GM19035 (cell line): ENCODE results near the gene NADSYN1.

Experiments
- ATAC-seq: cut with Tn5 transposase; IDR thresholded peaks from one replicate; pipeline ENCODE4 v1.9.1; 2021; ENCODE audit not compliant: unreplicated experiment

The NADSYN1 gene

DNA sequence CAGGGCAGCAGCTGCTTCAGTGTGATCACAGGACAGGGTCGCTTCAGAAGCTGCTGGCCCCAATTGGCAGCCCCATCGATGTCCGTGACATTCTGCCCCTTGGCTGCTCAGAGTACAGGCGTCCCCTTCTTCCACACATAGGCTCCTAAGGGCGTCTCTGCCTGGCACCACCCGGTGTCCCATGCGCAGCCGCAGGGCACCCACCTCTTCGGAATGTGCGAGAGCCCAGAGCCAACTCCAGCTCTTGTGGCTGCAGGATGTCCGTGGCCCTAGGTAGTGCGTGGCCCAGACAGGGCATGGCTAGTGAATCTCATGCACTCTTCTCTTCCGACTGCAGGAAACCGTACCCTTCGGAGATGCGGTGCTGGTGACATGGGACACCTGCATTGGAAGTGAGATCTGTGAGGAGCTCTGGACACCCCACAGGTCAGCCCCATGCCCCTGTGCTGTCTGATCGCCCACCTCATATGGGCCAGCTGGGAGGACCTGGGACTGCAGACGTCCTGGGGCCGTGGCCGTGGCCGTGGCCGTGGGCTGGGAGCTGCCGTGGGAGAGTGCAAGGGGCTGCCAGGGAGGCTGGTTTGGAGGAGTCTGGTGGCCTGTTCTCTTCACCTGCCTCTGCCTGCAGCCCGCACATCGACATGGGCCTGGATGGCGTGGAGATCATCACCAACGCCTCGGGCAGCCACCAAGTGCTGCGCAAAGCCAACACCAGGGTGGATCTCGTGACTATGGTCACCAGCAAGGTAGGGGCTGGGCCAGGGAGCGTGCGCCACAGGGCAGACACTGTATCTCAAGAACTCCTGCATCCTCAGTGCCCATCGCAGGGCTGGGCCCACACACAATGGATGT, 20.2 kb downstream of the NADSYN1 start:
- no peak for ATAC-seq

DNA sequence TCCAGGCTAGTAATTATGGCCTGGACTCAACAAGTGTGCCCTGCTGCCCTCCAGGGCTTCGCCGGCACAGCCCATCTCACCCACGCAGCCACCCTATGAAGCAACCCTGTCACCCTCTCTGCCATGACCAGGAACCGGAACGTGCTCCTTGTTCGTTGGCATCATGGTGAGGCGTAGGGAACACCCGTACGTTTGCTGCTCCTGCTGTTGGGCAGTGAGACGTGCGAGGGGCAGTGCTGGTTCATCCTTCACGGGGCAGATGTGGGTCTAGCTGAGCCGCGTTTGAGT, 20.7 kb downstream of the NADSYN1 start:
- no peak for ATAC-seq

DNA sequence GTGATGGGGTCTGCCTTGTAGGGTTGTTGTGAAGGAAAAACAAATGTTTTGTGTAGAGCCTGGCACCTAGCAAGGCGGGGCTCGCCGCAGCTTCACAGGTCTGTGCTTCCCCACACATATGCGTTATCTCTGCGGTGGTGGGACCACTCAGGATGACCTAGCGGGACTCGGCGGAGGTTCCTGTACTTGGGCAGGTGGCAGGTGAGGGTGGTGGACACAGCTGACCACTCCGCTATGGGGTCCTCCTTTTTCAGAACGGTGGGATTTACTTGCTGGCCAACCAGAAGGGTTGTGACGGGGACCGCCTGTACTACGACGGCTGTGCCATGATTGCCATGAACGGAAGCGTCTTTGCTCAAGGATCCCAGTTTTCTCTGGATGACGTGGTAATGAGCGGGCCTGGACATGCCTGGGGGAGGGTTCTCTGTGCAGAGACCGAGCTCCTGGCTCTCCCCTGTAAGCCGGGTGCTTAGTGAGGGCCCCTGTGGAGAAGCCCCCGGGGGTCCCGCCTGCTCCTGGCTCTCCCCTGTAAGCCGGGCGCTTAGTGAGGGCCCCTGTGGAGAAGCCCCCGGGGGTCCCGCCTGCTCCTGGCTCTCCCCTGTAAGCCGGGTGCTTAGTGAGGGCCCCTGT, 21.3 kb downstream of the NADSYN1 start:
- ATAC-seq = no peak

DNA sequence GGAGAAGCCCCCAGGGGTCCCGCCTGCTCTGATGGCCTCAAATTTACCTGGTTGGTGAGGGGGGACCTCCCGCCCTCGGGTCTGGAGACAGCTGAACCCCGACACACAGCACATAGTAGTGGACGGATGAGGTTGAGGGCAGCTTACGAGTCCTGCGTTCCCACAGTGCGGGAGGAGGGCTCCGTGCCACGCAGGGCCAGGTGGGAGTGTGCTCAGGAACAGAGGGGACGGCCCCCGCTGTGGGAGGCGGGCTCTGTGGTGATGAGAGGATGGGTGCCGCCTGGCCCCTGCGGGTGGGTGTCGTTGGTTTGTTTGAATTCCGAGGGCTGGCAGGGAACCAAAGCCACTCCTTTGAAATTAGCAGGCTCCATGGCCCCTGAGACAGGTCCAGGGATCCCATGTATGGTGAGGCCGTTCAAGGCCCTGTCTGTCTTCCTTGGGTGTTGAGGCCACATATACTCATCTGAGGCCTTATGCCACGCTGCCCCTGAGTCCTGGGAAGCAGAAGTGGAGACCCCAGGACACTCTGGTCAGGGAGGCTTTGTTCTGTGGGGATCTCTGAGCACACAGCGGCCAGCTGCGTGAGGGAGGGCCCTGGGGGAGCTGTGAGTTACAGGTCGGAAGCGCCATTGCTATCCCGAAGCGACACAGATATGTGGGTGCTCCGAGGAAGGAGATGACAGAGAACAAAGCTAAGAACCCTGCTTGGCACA, 21.9 kb downstream of the NADSYN1 start:
- ATAC-seq = no peak

DNA sequence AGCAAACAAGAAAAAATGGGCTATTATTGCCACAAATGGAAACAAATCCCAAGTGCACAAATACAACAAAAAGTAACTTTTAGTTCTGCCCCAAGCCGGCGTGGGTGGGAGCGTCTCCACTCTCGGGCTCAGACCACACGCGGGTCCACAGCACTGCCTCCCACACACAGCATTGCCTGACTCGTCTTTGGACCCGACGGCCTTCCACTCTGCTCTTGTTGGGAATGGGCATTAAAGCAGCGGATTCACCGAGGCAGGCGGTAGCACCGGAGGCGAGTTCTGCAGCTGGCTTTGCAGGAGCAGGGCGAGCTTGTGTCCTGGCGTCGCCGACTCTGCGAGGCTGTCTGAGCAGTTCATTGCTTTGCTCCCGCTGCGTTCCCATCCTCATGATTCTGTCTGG, 23.0 kb downstream of the NADSYN1 start:
- ATAC-seq = no peak

DNA sequence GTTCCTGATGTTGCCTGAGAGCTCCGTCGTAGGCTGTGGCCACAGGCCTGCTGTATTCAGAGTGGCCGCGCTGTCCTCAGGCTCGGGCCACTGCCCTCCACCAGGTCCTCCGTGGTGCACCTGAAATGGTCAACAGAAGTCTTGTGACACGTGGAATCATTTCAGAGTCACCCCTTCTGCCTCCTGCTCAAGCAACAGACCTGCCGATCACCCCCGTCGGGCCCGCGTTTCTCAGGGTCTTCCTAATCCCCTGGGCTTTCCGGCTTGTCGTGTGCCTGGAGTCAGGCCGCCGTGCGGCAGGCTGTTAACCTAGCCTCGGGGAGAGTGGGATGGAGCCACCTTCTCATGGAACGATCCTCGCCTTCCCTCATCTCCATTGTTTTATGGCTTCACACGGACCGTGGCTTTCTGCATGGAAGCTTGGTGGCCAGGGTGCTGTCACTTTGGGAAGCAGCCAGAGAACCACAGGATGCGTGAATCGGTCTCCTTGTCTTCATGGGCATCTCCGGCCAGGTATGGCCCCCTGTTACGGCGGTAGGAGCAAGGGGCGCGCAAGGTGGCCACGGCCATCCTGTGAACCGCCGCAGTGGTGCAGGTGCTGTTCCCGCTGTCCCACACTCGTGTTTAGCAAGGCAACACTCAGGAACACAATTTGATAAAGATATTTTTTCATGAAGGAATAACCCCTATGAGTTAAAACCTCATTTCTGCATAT, 24.1 kb downstream of the NADSYN1 start:
- no peak for ATAC-seq

DNA sequence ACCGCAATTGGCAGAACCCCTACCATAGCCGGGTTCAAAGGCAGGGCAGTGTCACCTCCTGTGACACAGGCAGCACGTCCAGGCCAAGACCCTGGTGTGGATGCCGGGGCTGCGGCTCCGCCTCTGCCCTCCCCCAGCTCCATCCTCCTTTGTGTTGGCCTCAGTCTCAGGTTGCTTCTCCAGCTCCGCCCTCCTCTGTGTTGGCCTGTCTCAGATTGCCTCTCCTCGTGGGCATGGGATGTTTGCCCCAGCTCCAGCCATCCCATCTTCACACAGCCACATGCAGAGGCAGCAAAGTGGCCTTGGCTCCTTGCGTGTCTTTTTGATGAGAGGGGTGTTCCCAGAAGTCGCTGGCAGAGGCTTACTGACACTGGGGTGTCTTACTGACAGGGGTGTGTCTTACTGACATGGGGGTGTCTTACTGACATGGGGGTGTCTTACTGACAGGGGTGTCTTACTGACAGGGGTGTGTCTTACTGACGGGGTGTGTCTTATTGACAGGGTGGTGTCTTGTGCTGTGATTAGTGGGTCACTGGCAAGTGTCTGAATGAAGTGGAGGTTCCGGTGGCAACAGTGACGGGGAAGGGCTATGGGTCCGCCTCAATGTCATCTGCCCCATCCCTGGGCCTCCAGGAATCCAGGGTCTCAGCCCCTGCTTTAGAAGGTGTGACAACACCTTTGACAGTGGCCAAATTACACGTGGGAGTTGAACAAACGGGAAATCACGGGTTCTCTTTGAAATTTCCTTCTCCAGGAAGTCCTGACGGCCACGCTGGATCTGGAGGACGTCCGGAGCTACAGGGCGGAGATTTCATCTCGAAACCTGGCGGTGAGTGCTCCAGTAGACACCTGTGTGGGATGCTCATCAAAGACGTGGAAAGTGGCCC, 24.9 kb downstream of the NADSYN1 start:
- no peak for ATAC-seq

DNA sequence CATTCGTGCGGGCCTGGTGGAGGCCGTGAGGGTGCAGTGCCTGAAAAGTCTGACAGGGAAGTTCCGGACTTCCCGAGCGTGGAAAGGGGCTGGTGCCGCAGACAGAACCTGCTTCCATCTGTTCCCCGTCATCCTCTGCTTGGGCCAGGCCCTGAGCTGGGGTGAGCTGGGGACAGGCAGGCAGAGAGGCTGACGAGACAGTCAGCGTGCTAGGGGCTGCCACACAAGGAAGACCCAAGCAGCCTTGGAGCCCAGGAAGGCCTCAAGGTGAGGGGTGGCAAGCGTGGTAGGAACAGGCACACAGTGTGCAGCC, 25.5 kb downstream of the NADSYN1 start:
- no peak for ATAC-seq

DNA sequence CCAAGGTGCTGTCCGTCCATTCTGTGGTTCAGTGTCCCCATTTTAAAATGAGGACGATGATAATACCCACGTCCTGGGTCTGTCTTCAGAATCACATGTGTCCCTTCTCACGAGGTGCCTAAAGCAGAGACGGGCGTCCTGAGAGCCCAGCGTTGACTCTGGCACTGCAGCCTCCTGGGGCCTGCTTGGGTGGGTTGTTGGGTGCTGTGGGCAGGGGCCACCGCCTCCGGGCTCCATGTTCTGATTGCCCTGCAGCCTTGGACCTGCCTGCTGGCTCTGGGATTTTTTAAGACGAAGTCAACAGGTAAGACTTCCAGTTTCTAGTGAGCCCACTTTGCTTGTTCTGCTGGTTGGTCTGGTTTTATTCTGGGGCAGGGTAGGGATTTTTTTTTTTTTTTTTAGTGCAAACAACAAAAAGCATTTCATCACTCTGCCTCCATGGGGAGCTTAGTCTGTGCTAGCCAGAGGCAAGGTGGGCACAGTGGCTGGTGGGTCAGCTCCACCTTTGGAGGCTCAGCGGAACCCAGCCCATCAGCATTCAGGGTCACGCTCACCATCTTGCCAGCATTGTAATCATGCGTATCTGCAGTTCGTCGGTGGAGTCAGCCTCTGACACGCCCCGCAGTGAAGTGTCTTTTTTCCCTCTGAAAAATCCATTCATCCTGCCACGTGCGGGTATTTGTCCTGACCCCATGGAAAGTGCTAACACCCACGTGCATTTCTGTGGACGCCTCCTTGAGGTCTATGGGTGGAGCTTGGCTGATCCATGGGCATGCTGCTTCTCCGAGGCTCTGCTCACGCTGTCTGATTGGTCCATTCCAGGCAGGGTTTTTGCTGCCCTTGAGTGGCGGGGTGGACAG, 28.3 kb downstream of the NADSYN1 start:
- no peak for ATAC-seq

DNA sequence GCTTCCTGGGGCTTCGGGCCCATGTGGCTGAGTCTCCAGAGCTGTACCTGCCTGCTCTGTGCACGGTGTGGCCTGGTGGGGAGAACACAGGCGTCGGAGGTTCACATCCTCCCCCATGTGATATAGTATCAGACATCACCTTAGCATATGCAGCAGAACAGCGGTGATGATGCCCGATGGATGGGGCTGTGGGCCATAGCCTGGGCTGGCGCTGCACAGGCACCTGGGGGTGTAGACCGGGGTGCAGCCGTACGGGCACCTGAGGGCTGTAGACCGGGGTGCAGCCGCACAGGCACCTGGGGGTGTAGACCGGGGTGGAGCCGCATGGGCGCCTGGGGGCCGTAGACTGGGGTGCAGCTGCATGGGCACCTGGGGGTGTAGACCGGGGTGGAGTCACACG, 29.2 kb downstream of the NADSYN1 start:
- no peak for ATAC-seq

DNA sequence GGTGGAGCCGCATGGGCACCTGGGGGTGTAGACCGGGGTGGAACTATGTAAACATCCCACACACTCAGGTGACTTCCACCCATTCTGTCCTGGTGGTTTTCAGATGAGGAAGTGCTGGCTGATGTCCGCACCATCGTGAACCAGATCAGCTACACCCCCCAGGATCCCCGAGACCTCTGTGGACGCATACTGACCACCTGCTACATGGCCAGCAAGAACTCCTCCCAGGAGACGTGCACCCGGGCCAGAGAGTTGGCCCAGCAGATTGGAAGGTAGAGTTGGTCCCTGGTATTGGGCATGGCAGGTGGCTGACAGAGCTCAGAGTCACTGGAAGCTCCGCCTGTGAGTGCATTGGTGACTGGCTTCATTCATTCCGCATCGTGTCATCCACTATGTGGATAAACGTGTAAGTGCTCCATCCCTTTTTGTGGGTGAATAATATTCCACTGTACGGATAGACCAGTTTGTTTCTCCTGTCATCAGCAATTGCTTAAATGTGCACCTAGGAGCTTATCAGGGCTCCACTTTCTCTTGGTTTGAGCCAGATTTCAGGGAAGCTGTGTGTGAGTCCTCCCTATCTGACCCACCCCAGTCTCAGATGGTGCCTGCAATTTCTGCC, 29.9 kb downstream of the NADSYN1 start:
- ATAC-seq = no peak

DNA sequence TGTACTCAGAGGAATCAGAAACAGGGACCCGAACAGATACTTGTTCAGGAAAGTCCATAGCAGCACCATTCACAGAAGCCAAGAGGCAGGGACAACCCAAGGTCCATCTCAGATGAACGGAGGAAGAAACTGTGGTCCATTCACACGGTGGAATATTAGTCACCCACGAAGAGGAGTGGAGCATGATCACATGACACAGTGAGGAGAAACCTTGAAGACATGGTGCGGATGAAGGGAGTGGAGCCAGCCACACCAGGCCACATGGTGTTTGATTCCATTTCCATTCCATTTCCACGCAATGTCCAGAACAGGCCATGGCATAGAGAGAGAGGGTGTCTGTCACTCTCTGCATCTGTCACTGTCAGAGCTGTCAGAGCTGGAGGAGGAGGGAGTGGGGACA, 30.7 kb downstream of the NADSYN1 start:
- no peak for ATAC-seq

DNA sequence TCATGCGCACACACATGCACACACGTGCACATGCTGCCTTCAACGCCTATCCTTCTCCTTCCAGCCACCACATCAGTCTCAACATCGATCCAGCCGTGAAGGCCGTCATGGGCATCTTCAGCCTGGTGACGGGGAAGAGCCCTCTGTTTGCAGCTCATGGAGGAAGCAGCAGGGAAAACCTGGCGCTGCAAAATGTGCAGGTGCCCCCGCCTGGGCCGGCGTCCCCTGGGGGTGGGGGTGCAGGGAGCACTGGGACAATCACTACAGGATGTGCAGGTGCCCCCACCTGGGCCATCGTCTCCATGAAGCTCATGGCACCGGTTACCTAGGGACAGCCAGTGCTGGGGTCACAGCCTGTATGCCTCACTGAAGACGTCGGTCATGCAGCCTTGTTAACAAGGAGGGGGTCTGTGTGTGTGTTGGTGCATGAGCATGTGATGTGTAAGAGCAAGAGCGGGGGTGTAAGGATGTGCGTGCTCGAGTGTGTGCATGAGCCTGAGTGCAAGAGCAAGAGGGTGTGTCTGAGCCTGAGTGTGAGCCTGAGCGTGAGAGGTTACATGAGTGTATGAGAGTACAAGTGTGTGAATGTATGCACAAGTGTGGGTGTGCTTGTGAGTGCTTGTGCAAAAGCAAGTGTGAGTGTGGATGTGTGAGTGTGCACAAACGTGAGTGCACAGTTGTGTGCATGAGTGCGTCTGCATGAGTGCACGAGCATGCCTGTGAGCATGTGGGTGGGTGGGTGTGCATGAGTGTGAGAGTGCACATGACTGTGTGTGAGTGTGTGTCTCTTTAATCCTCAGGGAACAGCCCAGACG, 31.5 kb downstream of the NADSYN1 start:
- no peak for ATAC-seq

DNA sequence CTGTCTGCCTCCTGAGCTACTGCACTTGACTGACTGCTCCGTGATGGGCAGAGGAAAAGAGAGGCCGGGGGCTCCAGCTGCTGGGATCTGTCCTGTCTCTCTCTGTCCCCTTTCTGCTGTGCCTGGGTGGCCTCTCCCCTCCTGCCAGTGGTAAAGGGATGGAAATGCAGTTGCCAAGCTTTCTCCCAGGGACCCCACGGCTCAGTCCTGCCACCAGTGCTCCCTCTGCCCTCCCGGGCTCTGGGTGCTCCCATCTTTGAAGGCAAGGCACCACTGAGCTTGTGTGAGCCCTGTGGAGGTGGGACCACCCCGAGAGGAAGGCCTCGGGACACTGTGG, 32.0 kb downstream of the NADSYN1 start:
- ATAC-seq = no peak

DNA sequence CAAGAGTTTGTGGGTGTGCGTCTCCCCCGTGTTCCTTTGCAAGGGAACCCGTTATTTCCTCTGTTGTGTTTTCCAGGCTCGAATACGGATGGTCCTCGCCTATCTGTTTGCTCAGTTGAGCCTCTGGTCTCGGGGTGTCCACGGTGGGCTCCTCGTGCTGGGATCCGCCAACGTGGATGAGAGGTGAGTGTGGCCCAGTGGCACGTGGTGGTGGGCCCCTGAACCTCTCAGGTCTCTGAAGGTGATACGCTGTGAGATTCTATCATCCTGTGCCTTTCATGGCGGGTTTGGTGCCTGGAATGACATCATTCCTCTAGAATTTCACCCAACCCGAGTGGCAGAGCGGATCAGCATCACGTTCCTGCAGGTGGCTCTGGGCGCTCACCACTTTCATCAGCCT, 32.5 kb downstream of the NADSYN1 start:
- ATAC-seq = no peak

DNA sequence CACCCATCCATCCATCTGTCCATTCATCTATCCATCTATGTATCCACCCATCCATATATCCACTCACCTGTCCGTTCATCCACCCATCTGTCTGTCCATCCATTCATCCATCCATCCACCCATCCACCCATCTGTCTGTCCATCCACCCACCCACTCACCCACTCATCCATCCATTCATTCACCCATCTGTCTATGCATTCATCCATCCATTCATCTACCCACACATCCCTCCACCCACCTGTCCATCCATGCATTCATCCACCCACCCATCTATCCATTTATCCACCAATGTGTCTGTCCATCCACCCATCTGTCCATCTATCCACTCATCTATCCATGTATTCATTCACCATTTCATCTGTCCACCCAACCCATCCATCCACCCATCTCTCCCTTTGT, 33.3 kb downstream of the NADSYN1 start:
- ATAC-seq = no peak

DNA sequence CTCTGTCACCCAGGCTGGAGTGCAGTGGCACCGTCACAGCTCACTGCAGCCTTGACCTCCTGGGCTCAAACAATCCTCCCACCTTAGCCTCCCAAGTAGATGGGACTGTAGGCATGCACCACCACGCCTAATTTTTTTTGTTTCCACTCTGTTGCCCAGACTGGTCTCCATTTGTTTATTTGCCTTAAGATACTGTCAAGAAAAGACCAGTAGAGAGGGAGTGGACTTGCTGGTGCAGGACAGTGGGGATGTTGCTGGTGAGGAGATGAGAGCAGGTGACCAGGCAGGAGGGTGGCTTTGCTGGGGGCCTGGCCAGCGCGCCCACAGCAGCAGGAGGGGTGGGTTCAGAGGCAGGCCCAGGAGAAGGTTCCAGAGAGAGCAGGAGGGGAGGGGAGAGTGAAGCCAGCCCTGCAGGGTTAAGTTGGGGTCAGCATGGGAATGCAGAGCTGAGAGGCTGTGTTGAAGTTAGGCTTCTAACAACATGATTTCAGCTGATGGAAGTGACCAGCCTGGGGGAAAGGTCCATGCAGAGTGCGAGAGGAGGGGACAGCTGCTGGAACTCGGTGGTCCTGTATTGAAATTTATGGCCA, 35.8 kb downstream of the NADSYN1 start:
- no peak for ATAC-seq

DNA sequence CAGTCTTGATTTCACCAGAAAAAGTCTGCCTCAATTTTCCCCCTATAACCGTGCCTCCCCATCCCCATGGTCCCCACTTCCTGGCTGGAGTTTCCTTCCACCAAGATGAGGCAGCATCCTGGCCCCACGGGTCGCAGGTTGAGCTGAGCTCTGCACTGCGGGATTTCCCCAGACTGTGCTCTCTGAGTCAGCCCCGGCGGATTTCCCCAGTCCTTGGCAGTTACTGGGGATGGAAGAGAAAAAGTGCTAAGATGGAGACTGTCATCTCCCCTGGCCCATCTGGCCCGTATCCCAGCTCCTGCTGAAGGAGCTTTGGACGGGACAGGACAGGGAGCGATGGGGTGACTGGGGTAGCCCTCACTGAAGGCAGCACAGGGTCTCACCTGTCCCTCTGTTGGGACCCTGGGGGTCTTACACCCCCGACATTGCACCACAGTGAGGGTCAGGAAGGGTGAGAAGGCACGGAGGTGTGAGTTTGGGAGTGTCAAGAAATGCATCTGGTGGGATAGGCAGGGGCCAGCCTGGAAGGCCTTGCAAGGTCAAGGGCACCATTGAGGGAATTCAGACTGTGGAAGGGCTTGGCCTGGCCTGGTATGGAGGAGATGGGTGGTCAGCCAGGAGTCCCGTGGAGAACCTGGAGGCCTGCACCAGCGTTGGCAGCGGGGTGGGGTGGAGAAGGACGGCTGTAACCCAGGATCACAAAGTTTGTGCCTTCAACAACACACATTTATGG, 36.5 kb downstream of the NADSYN1 start:
- no peak for ATAC-seq
